HuH-7 (cell line): Measurements from ENCODE around the gene ZNF37A.
"Not testable (repeated sequence)": the region's sequence is repeated elsewhere in the genome, so short reads cannot be mapped to it uniquely, and the experiment has no call there.

Experiments used
- DNase-seq: peaks from one replicate; pipeline ENCODE4 v3.0.0; 2011; ENCODE audit warnings: low spot score

The ZNF37A gene

GRCh38 chr10:38150891-38151463 lies 56.8 kb downstream of the ZNF37A start:
- not testable (repeated sequence) for DNase-seq

GRCh38 chr10:38156416-38157269 lies 62.5 kb downstream of the ZNF37A start:
- no peak for DNase-seq

GRCh38 chr10:38157270-38157685 lies 63.1 kb downstream of the ZNF37A start:
- DNase-seq, result no peak

GRCh38 chr10:38159004-38159403 lies 64.9 kb downstream of the ZNF37A start:
- DNase-seq, result no peak

GRCh38 chr10:38163617-38164016 lies 69.5 kb downstream of the ZNF37A start:
- DNase-seq, result no peak

GRCh38 chr10:38174336-38174735 lies 80.2 kb downstream of the ZNF37A start:
- DNase-seq, result no peak

- DNase-seq, result no peak
Measured at GRCh38 chr10:38184477-38184876, 90.3 kb downstream of the ZNF37A start.
